HepG2 (cell line): ENCODE results near the gene LENG1. TPM values are rescaled to one million over a fixed set of nuclear protein-coding genes. Genes with fewer than 3 reads are reported as not detected.

ENCODE experiments used
- ARID3A ChIP-seq: IDR thresholded peaks from 2 replicates; pipeline ENCODE4 v1.6.1; 2012; ENCODE audit warnings: low read depth, low read length, improper control_type of control experiment
- ATAD3A ChIP-seq: sonication (generic); formaldehyde crosslinking; IDR thresholded peaks from 2 replicates; pipeline ENCODE4 v1.4.0; 2020; ENCODE audit warnings: missing genetic modification reagents
- HNF4A ChIP-seq: sonication (generic); formaldehyde crosslinking; IDR thresholded peaks from 2 replicates; pipeline ENCODE4 v1.4.0; 2020; ENCODE audit warnings: missing genetic modification reagents
- KLF9 ChIP-seq: IDR thresholded peaks from 2 replicates; pipeline ENCODE4 v1.6.1; 2016; ENCODE audit warnings: low read depth
- MAX ChIP-seq: IDR thresholded peaks from 2 replicates; pipeline ENCODE4 v1.6.1; 2012; ENCODE audit warnings: inconsistent platforms
- MBD4 ChIP-seq: IDR thresholded peaks from 2 replicates; pipeline ENCODE4 v1.6.1; 2012; ENCODE audit warnings: low read length, inconsistent platforms, borderline replicate concordance
- NAIF1 ChIP-seq: sonication (generic); formaldehyde crosslinking; IDR thresholded peaks from 2 replicates; pipeline ENCODE4 v1.5.0; 2020; ENCODE audit warnings: mild to moderate bottlenecking, missing genetic modification reagents, borderline replicate concordance
- NFIC ChIP-seq: IDR thresholded peaks from 2 replicates; pipeline ENCODE4 v1.6.1; 2012; ENCODE audit warnings: mild to moderate bottlenecking, low read length, inconsistent platforms
- NFKBIZ ChIP-seq: IDR thresholded peaks from 2 replicates; pipeline ENCODE4 v1.6.1; 2018; ENCODE audit warnings: missing genetic modification reagents, missing compliant biosample characterization
- SRF ChIP-seq: IDR thresholded peaks from 2 replicates; pipeline ENCODE4 v1.6.1; 2011; ENCODE audit warnings: mild to moderate bottlenecking, low read depth, low read length, moderate library complexity
- TOPORS ChIP-seq: sonication (generic); formaldehyde crosslinking; IDR thresholded peaks from 2 replicates; pipeline ENCODE4 v1.8.0; 2023; ENCODE audit warnings: mild to moderate bottlenecking, missing genetic modification reagents
- ZC3H4 ChIP-seq: sonication (generic); formaldehyde crosslinking; IDR thresholded peaks from 2 replicates; pipeline ENCODE4 v1.4.0; 2020; ENCODE audit warnings: missing genetic modification reagents, borderline replicate concordance
- ZNF251 ChIP-seq: sonication (generic); formaldehyde crosslinking; IDR thresholded peaks from 2 replicates; pipeline ENCODE4 v1.9.0; 2021; ENCODE audit warnings: mild to moderate bottlenecking, missing genetic modification reagents
- ZNF407 ChIP-seq: sonication (generic); formaldehyde crosslinking; IDR thresholded peaks from one replicate; pipeline ENCODE4 v1.5.1; 2020; ENCODE audit warnings: mild to moderate bottlenecking, missing genetic modification reagents; ENCODE audit errors: not compliant biosample characterization
- ZNF547 ChIP-seq: sonication (generic); formaldehyde crosslinking; IDR thresholded peaks from 2 replicates; pipeline ENCODE4 v1.5.1; 2020; ENCODE audit warnings: mild to moderate bottlenecking, missing genetic modification reagents
- polyA plus RNA-seq, 8 experiments: library from polyadenylated mRNA; depleted of rRNA in 3 of 8; stranded (reverse) in 7 of 8; unstranded in 1 of 8; fragments of >200 nt; fragmentation: Illumina TruSeq in 4 of 8; extraction: Trizol in 4 of 8; gene quantifications; 2 replicates each; pipeline versions ENCODE4 v1.2.1 to v1.2.3, GENCODE V29; 2011 to 2016; ENCODE audit warnings: low read depth in 4 of 8, missing spikeins in 1 of 8, mixed read lengths in 1 of 8; ENCODE audit not compliant: insufficient read depth in 1 of 8
- total RNA-seq, 5 experiments: library from RNA; depleted of rRNA; stranded (reverse); fragments of >200 nt; fragmentation: Illumina TruSeq; extraction: Trizol; gene quantifications; 2 replicates each; pipeline ENCODE4 v1.2.3, GENCODE V29; 2016; ENCODE audit warnings: low read depth in 1 of 5
- TF ChIP-seq, protein P1 (sequence below): sonication (generic); formaldehyde crosslinking; IDR thresholded peaks from 2 replicates; pipeline ENCODE4 v1.9.0; 2022; ENCODE audit warnings: missing genetic modification reagents, mild to moderate bottlenecking, borderline replicate concordance
- TF ChIP-seq, protein P2 (sequence below): sonication (generic); formaldehyde crosslinking; IDR thresholded peaks from 2 replicates; pipeline ENCODE4 v1.5.0; 2020; ENCODE audit warnings: missing genetic modification reagents

LENG1 gene
- total and polyA plus RNA-seq, 2 of the 13 experiments (the other 11 are each of a cell fraction or from before 2014, with no cell fraction given): 1.8 to 3.8 TPM

GRCh38 chr19:54137699-54138488 is 21.6 kb downstream of the LENG1 start, which contains the start of gene CNOT3 (continued):
- no peak for TF ChIP-seq ZNF251 (CRISPR knock-in tag)
- TF ChIP-seq NFIC: no peak
- TF ChIP-seq NFKBIZ (CRISPR knock-in tag): no peak
- peak; percentile 57; the same call in 1 of the 2 replicates for TF ChIP-seq TOPORS (CRISPR knock-in tag)
- TF ChIP-seq SRF: no peak
- TF ChIP-seq HNF4A (CRISPR knock-in tag): no peak
- TF ChIP-seq MAX: no peak; the same call in 1 of the 2 replicates
- TF ChIP-seq, protein P1, sequence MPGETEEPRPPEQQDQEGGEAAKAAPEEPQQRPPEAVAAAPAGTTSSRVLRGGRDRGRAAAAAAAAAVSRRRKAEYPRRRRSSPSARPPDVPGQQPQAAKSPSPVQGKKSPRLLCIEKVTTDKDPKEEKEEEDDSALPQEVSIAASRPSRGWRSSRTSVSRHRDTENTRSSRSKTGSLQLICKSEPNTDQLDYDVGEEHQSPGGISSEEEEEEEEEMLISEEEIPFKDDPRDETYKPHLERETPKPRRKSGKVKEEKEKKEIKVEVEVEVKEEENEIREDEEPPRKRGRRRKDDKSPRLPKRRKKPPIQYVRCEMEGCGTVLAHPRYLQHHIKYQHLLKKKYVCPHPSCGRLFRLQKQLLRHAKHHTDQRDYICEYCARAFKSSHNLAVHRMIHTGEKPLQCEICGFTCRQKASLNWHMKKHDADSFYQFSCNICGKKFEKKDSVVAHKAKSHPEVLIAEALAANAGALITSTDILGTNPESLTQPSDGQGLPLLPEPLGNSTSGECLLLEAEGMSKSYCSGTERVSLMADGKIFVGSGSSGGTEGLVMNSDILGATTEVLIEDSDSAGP (CRISPR knock-in tag): no peak
- TF ChIP-seq MBD4: no peak
- TF ChIP-seq ZNF547: peak; percentile 65
- no peak for TF ChIP-seq ARID3A
- no peak for TF ChIP-seq KLF9 (CRISPR knock-in tag)
- TF ChIP-seq, protein P2, sequence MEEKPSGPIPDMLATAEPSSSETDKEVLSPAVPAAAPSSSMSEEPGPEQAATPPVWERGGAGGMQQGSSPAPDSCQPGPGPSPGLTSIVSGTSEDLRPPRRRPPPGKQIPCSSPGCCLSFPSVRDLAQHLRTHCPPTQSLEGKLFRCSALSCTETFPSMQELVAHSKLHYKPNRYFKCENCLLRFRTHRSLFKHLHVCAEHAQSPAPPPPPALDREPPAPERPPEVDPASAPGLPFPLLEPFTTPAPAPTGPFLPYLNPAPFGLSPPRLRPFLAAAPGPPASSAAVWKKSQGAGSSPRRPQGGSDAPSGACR (CRISPR knock-in tag): no peak
- TF ChIP-seq ATAD3A (CRISPR knock-in tag): no peak
- 0 out of 2 replicates have a peak, but pooled peaks have one; percentile 29 for TF ChIP-seq NAIF1
- no peak for TF ChIP-seq ZC3H4 (CRISPR knock-in tag)
- TF ChIP-seq ZNF407 (CRISPR knock-in tag): no peak
